ENCODE measurements around the gene MED15. TPM values are rescaled to one million over a fixed set of nuclear protein-coding genes. Genes with fewer than 3 reads are reported as not detected.

Gene MED15
- total and polyA plus RNA-seq, 2 of the 4 experiments (the other 2 are of a cell fraction), result 19.0 to 68.8 TPM

- no peak for TF ChIP-seq NFE2L2 (IDR thresholded peaks at IDR 0.05; ENCODE audit: low read depth, low read length)
- TF ChIP-seq CEBPB (IDR thresholded peaks at IDR 0.05; ENCODE audit: low read depth, low read length), result no peak
These were observed 38.5 kb downstream of the MED15 start (continued) for GRCh38 chr22:20545681-20546521.

GRCh38 chr22:20546541-20546950 lies 39.1 kb downstream of the MED15 start:
- dilution Hi-C loops (cut with HindIII; ENCODE audit: low sequenced_read_pairs, unreplicated experiment), result no loop called here
- H3K9ac ChIP-seq (ENCODE audit: low read depth, low read length), result no peak overlapping the region

More at GRCh38 chr22:20546541-20546950, 39.1 kb downstream of the MED15 start:
- no peak overlapping the region for H2BK5ac ChIP-seq (ENCODE audit: low read depth, low read length, poor library complexity, severe bottlenecking)
- H4K8ac ChIP-seq (ENCODE audit: low read depth in 2 of 2, low read length in 2 of 2), result no peak overlapping the region
- peak overlapping the region; percentile 16; the same call in 1 of the 2 replicates for H3K18ac ChIP-seq (ENCODE audit: low read depth, low read length)
- H2AK5ac ChIP-seq (ENCODE audit: low read depth, low read length), result no peak overlapping the region
- H4K5ac ChIP-seq (ENCODE audit: low read depth, low read length), result no peak overlapping the region
- H3K9me1 ChIP-seq (ENCODE audit: insufficient read depth, low read length), result peaks cover 35% of the 10 kb centered on the region
- no peak for DNase-seq
- no peak overlapping the region for H2BK15ac ChIP-seq (ENCODE audit: low read depth, low read length)
- H3K27ac ChIP-seq (ENCODE audit: insufficient read depth, low read length), result no peak overlapping the region; the same call in 1 of the 2 replicates
- no peak overlapping the region for H4K91ac ChIP-seq (ENCODE audit: insufficient read depth, low read depth, low read length)
- no peak overlapping the region for H3K4me2 ChIP-seq (ENCODE audit: low read depth, low read length)
- no peaks in the 10 kb centered on the region for H3K27me3 ChIP-seq (ENCODE audit: control insufficient read depth, insufficient read depth, low read length)
- H3K79me1 ChIP-seq (ENCODE audit: low read depth in 1 of 2, low read length in 2 of 2), result peaks cover 18 to 72% of the 10 kb centered on the region in 2 experiments; a peak in 3 of 4 replicates
- no peak for ATAC-seq (ENCODE audit: low read depth)
- H2AFZ ChIP-seq (replicated peaks; ENCODE audit: low read length, poor library complexity), result no peak overlapping the region
- no peak overlapping the region for H3K4ac ChIP-seq (ENCODE audit: low read depth, low read length)
- no peaks in the 10 kb centered on the region for H3K9me3 ChIP-seq (ENCODE audit: control insufficient read depth, insufficient read depth, low read length)
- no peak overlapping the region for H2AK9ac ChIP-seq (replicated peaks; ENCODE audit: low read depth, low read length, poor library complexity)
- CTCF ChIA-PET, result interaction anchor here (1.4 kb wide), 1 partner anchor 18 kb away, joined by 6 read pairs; no protein-coding TSS in a partner anchor
- in situ Hi-C loops (cut with MboI; ENCODE audit: low sequenced_read_pairs), result no loop called here
- TF ChIP-seq, protein P1, sequence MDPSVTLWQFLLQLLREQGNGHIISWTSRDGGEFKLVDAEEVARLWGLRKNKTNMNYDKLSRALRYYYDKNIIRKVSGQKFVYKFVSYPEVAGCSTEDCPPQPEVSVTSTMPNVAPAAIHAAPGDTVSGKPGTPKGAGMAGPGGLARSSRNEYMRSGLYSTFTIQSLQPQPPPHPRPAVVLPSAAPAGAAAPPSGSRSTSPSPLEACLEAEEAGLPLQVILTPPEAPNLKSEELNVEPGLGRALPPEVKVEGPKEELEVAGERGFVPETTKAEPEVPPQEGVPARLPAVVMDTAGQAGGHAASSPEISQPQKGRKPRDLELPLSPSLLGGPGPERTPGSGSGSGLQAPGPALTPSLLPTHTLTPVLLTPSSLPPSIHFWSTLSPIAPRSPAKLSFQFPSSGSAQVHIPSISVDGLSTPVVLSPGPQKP (IDR thresholded peaks at IDR 0.05; ENCODE audit: borderline replicate concordance, low read depth, low read length), result no peak
- TF ChIP-seq NFE2L2 (IDR thresholded peaks at IDR 0.05; ENCODE audit: low read depth, low read length) (no peak), MAFK (IDR thresholded peaks at IDR 0.05; ENCODE audit: low read depth, low read length) (no peak), FOS (IDR thresholded peaks at IDR 0.05; ENCODE audit: low read depth, low read length) (no peak)
- TF ChIP-seq, protein P2, sequence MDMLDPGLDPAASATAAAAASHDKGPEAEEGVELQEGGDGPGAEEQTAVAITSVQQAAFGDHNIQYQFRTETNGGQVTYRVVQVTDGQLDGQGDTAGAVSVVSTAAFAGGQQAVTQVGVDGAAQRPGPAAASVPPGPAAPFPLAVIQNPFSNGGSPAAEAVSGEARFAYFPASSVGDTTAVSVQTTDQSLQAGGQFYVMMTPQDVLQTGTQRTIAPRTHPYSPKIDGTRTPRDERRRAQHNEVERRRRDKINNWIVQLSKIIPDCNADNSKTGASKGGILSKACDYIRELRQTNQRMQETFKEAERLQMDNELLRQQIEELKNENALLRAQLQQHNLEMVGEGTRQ (IDR thresholded peaks at IDR 0.05; ENCODE audit: low read depth, low read length), result no peak
- no peak overlapping the region for H2BK20ac ChIP-seq (ENCODE audit: low read depth, low read length)
- peaks cover 34% of the 10 kb centered on the region for H3K4me1 ChIP-seq (ENCODE audit: control insufficient read depth, insufficient read depth, low read length)
- whole genome bisulfite sequencing, 2 experiments (ENCODE audit: extremely low coverage in 2 of 2, insufficient read length in 1 of 2), result no CpG with 5 or more reads among the region's 4 CpGs
- no TSS peak for BruUV-seq (replicated peaks)
- H2BK120ac ChIP-seq (ENCODE audit: low read depth, low read length), result no peak overlapping the region
- H3K56ac ChIP-seq (ENCODE audit: extremely low read depth, insufficient read depth, low read length), result no peak overlapping the region
- peak overlapping the region; percentile 29; the same call in 1 of the 2 replicates for H3K23ac ChIP-seq (ENCODE audit: low read depth, low read length)
- no peak overlapping the region; the same call in 1 of the 2 replicates for H3K14ac ChIP-seq (replicated peaks; ENCODE audit: low read depth, low read length)
- POLR2A ChIA-PET (ENCODE audit: unreplicated experiment), result no interaction called here
- H3K36me3 ChIP-seq (ENCODE audit: control insufficient read depth, insufficient read depth, low read length), result peaks cover 15% of the 10 kb centered on the region
- peaks cover 68% of the 10 kb centered on the region for H4K20me1 ChIP-seq (ENCODE audit: insufficient read depth, low read length)
- intact Hi-C loops (cut with micrococcal nuclease), result no loop called here
- no peak overlapping the region for H3K4me3 ChIP-seq (ENCODE audit: insufficient read depth, low read depth, low read length)

All from IMR-90 (cell line).